NCI-H526 treated with DMSO at 0.1 percent for 48 hours (cell line): ENCODE results near the gene ACSL1.
"Not testable (repeated sequence)": the region's sequence is repeated elsewhere in the genome, so short reads cannot be mapped to it uniquely, and the experiment has no call there.

Experiments
- DNase-seq: peaks from one replicate; lab custom pipeline; 2025; lab: John Stamatoyannopoulos, UW

The ACSL1 gene

GRCh38 chr4:184787766-184788503, 37.8 kb downstream of the ACSL1 start:
- no peak for DNase-seq

- DNase-seq, result no peak
These were observed 40.0 kb downstream of the ACSL1 start for GRCh38 chr4:184785813-184786212.

GRCh38 chr4:184784628-184785257, 41.0 kb downstream of the ACSL1 start:
- no peak for DNase-seq

- no peak for DNase-seq
These were observed 42.9 kb downstream of the ACSL1 start for GRCh38 chr4:184782731-184783373.

- DNase-seq, result not testable (repeated sequence)
These were observed 46.6 kb downstream of the ACSL1 start for GRCh38 chr4:184779160-184779559.

- DNase-seq, result no peak
These were observed 47.4 kb downstream of the ACSL1 start for GRCh38 chr4:184778325-184778724.

GRCh38 chr4:184776821-184777220, 48.9 kb downstream of the ACSL1 start:
- no peak for DNase-seq

- no peak for DNase-seq
These were observed 49.8 kb downstream of the ACSL1 start for GRCh38 chr4:184775854-184776555.

- DNase-seq, result no peak
These were observed 51.6 kb downstream of the ACSL1 start for GRCh38 chr4:184774152-184774551.

GRCh38 chr4:184771416-184771815, 54.4 kb downstream of the ACSL1 start:
- no peak for DNase-seq

- DNase-seq, result no peak
These were observed 56.5 kb downstream of the ACSL1 start for GRCh38 chr4:184769141-184769765.

GRCh38 chr4:184768296-184768695, 57.5 kb downstream of the ACSL1 start:
- DNase-seq, result no peak

- DNase-seq, result no peak
These were observed 59.3 kb downstream of the ACSL1 start for GRCh38 chr4:184766446-184766845.

- DNase-seq, result no peak
These were observed 60.1 kb downstream of the ACSL1 start for GRCh38 chr4:184765473-184766340.

- no peak for DNase-seq
These were observed 61.2 kb downstream of the ACSL1 start for GRCh38 chr4:184764601-184765000.

- no peak for DNase-seq
These were observed 62.5 kb downstream of the ACSL1 start for GRCh38 chr4:184763150-184763780.

- DNase-seq, result no peak
These were observed 63.7 kb downstream of the ACSL1 start for GRCh38 chr4:184762100-184762499.

GRCh38 chr4:184760681-184761080, 65.1 kb downstream of the ACSL1 start:
- no peak for DNase-seq

GRCh38 chr4:184757810-184758209, 68.0 kb downstream of the ACSL1 start:
- DNase-seq, result no peak

GRCh38 chr4:184756399-184756798, 69.4 kb downstream of the ACSL1 start:
- no peak for DNase-seq

- no peak for DNase-seq
These were observed 70.5 kb downstream of the ACSL1 start for GRCh38 chr4:184755278-184755677.
